ENCODE measurements around the gene TMEM156. TPM values are rescaled to one million over a fixed set of nuclear protein-coding genes. Genes with fewer than 3 reads are reported as not detected.

TMEM156 gene
- total RNA-seq, 1 donor from 2014 or later, result 2.3 TPM

DNA sequence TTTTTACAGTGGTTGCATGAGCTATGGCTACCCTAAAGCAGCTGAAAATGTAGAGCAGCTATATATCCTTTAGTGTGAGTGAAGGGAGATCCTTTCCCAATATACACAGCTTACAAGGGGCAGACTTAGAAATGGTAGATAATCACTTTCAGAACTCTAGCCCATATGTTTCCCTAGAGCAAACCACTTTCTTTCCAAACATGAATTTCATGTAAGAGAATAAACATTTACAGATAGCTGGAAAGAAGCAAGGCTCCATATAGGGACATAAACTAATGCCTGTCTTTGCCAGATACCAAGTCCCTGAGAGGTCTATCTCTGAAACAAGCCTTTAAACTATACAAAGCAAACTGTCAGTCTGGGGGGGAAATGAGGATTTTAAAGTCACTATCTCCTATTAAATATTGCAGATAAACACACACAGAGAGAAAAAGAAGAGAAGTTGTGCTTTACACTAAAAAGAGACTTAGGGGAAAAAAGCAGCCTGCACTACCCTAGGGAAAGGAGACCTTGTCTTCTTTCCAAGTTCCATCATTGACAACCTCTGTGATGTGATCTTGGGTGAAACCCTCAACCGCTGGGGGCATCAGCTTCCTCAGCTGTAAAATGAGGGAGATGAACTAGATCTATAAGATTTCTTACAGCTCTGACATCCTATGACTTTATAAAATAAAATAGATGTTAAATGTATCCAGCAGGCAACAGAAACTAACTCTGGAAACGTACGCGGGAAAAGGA is 73.6 kb downstream of the TMEM156 start:
- no peak overlapping the region for H3K4me3 ChIP-seq (ENCODE audit: low read depth, low read length)
- no peak for DNase-seq (ENCODE audit: low read depth)
- TF ChIP-seq, protein P1, sequence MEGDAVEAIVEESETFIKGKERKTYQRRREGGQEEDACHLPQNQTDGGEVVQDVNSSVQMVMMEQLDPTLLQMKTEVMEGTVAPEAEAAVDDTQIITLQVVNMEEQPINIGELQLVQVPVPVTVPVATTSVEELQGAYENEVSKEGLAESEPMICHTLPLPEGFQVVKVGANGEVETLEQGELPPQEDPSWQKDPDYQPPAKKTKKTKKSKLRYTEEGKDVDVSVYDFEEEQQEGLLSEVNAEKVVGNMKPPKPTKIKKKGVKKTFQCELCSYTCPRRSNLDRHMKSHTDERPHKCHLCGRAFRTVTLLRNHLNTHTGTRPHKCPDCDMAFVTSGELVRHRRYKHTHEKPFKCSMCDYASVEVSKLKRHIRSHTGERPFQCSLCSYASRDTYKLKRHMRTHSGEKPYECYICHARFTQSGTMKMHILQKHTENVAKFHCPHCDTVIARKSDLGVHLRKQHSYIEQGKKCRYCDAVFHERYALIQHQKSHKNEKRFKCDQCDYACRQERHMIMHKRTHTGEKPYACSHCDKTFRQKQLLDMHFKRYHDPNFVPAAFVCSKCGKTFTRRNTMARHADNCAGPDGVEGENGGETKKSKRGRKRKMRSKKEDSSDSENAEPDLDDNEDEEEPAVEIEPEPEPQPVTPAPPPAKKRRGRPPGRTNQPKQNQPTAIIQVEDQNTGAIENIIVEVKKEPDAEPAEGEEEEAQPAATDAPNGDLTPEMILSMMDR (conservative IDR thresholded peaks at IDR 0.05; ENCODE audit: low read depth, low read length), result no peak

DNA sequence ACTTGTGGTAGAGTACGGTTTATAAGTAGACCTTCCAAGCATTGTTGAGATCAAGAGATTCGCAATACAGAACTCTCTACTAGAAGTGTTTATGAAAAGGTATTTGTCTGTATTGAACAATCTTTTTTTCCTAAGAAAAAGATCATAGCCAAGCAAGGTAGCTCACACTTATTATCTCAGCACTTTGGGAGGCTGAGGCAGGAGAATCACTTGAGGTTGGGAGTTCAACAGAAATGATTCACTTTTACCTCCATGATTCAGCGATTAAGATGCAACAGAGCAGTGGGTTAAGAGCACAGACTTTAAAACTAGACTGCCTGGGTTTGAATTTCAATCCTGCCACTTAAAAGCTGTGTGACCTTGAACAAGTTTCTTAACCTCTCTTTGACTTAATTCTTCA is 74.3 kb downstream of the TMEM156 start:
- TF ChIP-seq, protein P1 (conservative IDR thresholded peaks at IDR 0.05; ENCODE audit: low read depth, low read length), result no peak
- no peak overlapping the region for H3K4me3 ChIP-seq (ENCODE audit: low read depth, low read length)
- DNase-seq (ENCODE audit: low read depth), result no peak

DNA sequence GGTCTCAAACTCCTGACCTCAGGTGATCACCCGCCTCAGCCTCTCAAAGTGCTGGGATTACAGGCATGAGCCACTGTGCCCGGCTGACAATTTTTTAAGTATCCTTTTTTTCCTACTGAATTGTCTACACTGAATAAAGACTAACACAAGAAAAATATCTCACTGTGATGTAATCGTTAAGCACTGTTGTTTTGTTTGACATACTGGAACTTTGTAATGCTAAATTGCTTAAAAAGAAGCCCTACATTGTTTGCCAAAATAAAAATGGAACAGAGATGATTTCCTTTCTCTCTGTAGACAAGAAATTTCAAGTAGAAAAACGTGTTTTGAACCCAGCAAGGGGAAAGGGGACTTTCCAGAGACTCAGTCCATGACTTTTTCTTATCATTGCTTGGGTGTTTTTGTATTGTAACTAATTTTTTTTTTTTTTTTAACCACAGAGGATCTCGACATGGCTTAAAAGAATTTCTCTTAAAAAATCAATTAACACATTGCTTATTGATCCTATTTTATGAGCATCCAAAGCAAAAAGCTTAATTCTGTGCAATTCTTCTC is 74.9 kb downstream of the TMEM156 start:
- no peak overlapping the region for H3K4me3 ChIP-seq (ENCODE audit: low read depth, low read length)
- no peak for DNase-seq (ENCODE audit: low read depth)
- TF ChIP-seq, protein P1 (conservative IDR thresholded peaks at IDR 0.05; ENCODE audit: low read depth, low read length), result no peak

DNA sequence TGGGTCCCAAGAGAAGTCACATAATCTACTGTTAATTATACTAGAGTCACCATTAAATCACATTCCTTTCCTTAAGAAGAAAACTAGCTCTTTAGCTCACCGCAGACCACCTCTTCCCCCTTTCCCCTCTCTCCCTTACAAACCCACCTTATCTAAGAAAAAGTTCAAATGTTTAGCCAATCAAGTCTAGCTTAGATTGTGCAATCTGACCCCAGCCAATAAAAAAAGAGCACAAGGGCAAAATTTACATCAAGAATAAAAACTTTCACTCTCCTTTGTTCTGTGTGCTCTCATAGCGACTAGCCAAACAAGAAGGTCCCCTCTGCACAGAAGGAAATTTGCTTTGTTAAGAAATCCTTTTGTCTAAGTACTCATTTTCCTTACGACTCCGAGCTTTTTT is 76.3 kb downstream of the TMEM156 start:
- TF ChIP-seq, protein P1 (conservative IDR thresholded peaks at IDR 0.05; ENCODE audit: low read depth, low read length), result no peak
- H3K4me3 ChIP-seq (ENCODE audit: low read depth, low read length), result no peak overlapping the region
- DNase-seq (ENCODE audit: low read depth), result no peak

DNA sequence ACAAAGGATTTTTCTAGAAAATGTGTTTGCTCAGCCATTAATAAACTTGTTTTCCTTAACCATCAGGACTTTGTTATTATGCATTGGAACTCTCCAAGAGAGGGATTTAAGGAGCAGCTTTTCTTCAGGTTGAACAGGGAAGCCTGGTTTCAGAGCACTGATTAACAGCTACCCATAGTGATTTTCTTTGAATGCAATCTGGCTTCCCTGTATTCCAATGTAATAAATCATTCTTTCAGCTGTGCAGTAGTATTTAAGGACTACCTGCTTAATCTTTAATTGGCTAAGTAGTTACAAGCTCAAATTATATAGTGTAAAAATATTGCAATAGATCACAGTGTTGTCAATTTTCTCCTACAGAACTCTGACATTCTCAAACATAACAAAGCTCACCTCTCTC is 77.5 kb downstream of the TMEM156 start:
- H3K4me3 ChIP-seq (ENCODE audit: low read depth, low read length), result no peak overlapping the region
- DNase-seq (ENCODE audit: low read depth), result no peak
- TF ChIP-seq, protein P1 (conservative IDR thresholded peaks at IDR 0.05; ENCODE audit: low read depth, low read length), result no peak

DNA sequence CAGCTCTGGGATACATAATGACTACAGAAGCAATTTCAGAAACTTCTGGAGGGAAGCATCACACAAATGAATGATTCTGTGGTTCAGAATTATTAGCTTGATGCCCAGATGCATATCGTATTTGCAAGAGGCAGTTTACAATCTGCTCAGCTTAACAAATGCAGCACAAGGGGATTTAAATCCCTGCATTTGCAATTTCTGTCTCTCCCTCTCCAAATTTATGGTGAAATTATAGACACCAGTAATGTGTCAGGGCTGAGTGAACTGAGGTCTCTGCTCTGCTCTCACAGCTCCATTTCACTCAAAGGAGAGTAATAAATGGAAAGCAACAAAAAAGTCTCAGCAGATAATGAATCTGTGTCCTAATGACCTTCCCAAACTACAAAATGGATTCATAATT is 80.2 kb downstream of the TMEM156 start:
- DNase-seq (ENCODE audit: low read depth), result no peak
- TF ChIP-seq, protein P1 (conservative IDR thresholded peaks at IDR 0.05; ENCODE audit: low read depth, low read length), result no peak
- H3K4me3 ChIP-seq (ENCODE audit: low read depth, low read length), result no peak overlapping the region

DNA sequence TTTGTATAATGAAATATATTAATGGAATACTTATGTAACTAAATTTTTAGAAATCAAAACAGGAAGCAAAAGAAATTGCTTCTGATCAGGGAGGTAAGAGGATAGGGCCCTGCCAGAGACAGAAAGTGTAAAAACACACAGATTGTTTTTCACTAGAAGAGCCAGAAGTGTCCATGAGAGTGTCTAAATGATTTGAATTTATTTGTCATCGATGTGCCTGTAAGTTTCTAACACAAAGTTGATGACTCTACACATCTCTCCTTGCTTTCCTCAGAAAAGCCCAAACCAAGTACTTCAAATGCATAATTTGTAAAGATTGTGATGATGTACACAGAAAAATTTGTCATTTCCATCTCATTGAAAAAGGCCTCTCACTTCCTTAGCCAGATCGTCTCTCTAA is 80.6 kb downstream of the TMEM156 start:
- no peak overlapping the region for H3K4me3 ChIP-seq (ENCODE audit: low read depth, low read length)
- TF ChIP-seq, protein P1 (conservative IDR thresholded peaks at IDR 0.05; ENCODE audit: low read depth, low read length), result no peak
- no peak for DNase-seq (ENCODE audit: low read depth)

All from epithelial cell of proximal tubule (primary cell).